Fibroblast of villous mesenchyme (primary cell): ENCODE measurements around the gene RNF114. TPM values are rescaled to one million over a fixed set of nuclear protein-coding genes. Genes with fewer than 3 reads are reported as not detected.

ENCODE experiments used
- DNase-seq: peaks from one replicate; pipeline ENCODE4 v3.0.0-alpha.2; 2010; ENCODE audit warnings: low read depth
- H3K4me3 ChIP-seq: 2 replicates; pipeline ENCODE4 v1.5.1; 2011; ENCODE audit warnings: low read depth, mild to moderate bottlenecking, low read length
- total RNA-seq: library from RNA; depleted of rRNA; stranded (reverse); fragments of >200 nt; gene quantifications from 2 replicates; pipeline ENCODE4 v1.2.3, GENCODE V29; 2012
- TF ChIP-seq, protein P1 (sequence below): IDR thresholded peaks from 2 replicates; pipeline ENCODE4 v1.5.1; 2012; ENCODE audit warnings: low read depth, mild to moderate bottlenecking, low read length; ENCODE audit not compliant: insufficient read depth

The RNF114 gene
- total RNA-seq, 1 donor = 57.0 TPM

DNA sequence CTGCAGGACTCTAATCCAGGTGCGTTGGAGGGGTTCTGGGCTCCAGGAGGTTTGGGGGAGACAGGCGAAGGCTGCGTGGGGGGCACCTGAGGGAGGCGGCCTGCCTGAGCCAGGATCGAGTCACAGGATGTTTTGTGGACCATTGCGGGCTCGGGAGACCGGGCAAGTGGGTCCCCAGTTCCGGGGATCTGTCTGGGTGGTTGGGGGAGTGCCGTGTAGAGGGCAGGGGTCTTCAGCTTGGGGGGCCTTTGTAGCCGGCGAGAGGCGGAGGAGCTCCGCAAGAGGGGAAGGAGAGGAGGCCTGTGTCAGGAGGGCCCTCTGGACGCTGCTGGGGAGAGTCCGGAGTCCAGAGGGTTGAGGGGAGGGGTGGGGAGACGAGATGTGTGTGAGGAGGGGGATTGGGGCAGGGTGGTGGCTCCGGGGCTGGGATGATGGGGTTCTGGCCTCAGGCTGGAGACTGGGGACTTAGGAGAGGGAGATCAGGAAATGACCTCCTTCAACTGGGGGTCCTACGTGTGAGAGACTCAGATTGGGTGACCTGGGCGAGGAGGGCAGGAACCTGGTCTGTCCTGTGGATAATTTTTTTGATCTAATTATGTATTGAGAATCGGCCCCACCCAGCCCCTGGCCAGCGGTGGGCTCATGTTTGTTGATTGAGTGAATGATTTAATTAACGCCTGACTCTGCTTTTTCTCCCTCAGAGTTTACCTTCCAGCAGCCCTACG, 47.1 kb downstream of the RNF114 start:
- TF ChIP-seq, protein P1, sequence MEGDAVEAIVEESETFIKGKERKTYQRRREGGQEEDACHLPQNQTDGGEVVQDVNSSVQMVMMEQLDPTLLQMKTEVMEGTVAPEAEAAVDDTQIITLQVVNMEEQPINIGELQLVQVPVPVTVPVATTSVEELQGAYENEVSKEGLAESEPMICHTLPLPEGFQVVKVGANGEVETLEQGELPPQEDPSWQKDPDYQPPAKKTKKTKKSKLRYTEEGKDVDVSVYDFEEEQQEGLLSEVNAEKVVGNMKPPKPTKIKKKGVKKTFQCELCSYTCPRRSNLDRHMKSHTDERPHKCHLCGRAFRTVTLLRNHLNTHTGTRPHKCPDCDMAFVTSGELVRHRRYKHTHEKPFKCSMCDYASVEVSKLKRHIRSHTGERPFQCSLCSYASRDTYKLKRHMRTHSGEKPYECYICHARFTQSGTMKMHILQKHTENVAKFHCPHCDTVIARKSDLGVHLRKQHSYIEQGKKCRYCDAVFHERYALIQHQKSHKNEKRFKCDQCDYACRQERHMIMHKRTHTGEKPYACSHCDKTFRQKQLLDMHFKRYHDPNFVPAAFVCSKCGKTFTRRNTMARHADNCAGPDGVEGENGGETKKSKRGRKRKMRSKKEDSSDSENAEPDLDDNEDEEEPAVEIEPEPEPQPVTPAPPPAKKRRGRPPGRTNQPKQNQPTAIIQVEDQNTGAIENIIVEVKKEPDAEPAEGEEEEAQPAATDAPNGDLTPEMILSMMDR = no peak
- H3K4me3 ChIP-seq = peak overlapping the region; percentile 86
- DNase-seq = no peak

DNA sequence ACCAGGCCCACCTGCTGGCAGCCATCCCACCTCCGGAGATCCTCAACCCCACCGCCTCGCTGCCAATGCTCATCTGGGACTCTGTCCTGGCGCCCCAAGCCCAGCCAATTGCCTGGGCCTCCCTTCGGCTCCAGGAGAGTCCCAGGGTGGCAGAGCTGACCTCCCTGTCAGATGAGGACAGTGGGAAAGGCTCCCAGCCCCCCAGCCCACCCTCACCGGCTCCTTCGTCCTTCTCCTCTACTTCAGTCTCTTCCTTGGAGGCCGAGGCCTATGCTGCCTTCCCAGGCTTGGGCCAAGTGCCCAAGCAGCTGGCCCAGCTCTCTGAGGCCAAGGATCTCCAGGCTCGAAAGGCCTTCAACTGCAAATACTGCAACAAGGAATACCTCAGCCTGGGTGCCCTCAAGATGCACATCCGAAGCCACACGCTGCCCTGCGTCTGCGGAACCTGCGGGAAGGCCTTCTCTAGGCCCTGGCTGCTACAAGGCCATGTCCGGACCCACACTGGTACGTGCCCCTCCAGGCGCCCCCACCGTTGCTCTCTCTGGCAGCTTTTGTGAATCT, 47.7 kb downstream of the RNF114 start:
- H3K4me3 ChIP-seq = peak overlapping the region; percentile 86
- no peak for DNase-seq
- TF ChIP-seq, protein P1 = no peak

DNA sequence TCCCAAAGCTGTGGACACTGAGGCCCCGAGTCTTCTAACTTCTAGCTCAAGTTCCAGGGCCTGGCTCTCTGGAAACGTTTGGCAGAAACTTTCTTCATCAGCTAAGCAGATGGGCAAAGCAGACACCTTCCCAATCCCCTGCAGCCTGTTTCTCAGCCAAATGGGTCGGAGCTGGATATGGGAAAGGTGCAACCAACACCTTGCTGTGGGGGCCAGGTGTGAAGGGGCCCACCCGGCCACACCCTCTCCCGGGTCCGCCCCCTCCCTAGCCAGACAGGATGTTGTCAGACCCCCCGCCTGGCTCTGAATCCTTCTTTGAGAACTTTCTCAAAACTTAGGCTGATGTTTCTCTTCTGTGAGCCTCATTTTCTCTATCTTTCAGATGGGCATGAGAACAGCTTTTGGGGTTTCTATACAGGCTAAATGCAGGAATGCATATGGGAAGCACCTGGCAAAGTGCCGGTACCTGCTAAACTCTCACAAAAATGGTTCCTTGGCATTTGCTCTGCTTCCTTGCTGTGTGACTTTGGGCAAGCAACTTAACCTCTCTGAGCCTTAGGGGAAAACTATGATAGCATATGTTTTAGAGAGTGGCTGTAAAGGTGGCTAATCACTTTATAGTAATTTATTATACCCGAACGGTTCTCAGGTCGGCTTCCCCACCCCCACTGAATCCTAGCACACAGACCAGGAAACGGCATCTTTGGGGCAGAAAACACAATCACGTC, 48.4 kb downstream of the RNF114 start:
- TF ChIP-seq, protein P1 = no peak
- peak overlapping the region; percentile 86 for H3K4me3 ChIP-seq
- DNase-seq = no peak

DNA sequence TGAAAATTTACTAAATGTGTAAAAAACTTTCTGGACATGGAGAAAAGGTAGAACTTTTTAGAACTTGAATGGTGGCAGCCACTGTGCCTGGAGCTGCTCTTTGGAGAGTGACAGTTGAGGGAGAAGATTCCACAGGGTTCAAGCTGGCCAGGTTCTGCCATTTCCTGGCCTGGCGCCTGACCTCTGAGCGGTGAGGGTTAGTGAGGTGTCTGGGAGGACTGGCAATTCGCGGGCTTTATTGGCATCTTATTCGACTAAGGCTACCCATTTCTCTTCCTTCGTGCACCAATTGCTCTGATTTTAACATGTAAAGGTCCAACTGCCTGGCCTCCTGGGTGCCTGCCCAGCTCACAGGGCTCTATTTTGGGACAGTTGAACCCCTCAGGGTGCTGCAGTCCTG, 49.0 kb downstream of the RNF114 start:
- DNase-seq = no peak
- H3K4me3 ChIP-seq = peak overlapping the region; percentile 86
- TF ChIP-seq, protein P1 = no peak

DNA sequence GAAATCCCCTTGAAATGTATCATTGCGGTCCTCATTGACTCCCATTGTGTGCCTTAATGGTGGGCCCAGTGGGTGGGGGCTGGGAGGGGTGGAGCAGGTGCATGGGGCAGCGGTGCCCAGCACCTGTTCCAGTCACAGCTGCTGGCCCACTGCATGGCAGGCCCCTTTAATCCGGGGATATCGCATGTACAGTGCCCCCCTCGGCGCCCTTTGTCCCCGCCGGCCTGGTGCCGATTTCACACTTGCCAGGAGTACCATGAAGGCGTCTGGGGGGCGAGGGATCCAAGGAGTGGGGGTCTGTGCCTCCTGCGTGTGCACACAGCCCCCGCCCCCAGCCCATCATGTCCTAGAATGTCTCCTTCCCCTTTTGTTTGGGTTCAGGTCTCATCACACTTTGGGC, 49.4 kb downstream of the RNF114 start:
- TF ChIP-seq, protein P1 = no peak
- DNase-seq = no peak
- peak overlapping the region; percentile 86 for H3K4me3 ChIP-seq

DNA sequence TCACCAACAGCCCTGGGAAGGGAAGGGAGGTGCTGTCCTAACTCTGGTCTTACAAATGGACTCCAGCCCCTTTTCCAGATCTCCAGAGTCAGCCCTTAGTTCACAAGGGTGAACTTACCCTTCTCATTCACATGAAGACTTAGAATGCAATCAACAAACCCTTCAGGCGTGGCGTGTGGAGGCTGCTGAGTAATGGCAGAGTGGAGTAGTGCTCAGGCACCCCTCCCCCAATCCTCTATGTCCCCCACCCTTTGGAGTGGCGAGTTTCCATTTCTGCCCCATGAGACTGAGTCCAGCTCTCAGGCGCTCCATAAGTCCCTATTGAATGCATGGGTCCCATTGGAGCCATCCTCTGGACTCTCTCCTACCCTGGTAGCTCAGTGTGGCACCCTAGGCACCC, 49.9 kb downstream of the RNF114 start:
- peak overlapping the region; percentile 86 for H3K4me3 ChIP-seq
- TF ChIP-seq, protein P1 = no peak
- no peak for DNase-seq
